ENCODE results near the gene MYH6.
"Not testable (repeated sequence)": the region's sequence is repeated elsewhere in the genome, so short reads cannot be mapped to it uniquely, and the experiment has no call there.

The MYH6 gene

DNA sequence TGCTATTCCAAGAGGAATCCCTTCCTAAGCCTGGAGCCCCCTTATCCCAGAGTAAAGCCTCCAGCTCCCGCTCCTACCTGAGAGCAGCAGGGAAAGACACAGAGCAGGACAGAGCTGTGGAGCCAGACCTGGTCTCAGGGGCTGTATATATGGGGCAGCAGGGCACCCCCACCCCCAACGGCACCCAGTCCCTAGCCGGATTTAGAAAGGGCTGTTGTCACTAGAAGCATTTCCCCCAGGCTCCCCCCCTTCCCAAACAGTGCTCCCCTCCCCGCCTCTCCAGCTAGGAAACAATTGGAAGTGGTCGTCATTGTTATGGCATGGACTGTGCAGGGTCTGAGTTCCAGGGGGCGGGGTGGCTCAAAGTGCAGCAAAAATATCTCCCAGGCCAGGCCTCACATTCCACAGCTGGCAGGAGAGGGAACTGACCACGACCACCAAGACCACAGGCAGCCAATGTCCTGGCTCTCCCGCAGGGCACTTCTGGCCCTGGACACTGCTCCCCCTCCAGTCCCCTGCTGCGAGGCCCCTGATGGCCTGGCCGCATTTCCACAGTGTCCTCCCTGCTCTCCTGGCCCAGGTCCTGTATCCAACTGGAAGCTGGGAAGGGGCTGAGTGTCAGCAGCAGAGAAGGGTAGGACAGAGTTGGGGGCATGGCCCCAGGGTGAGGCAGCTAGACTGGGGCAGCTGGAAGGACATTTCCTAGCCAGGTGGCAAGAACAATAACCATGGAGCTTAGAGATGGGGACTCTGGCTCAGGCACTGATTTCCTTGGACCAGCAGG is 27.7 kb upstream of the MYH6 start, which contains the start of gene MYH7:
Gene MYH7 (minus strand): TSS at position 118 of the 784 bp plus-strand sequence. CDS start 1,928 bp downstream, outside the sequence.
- DNase-seq: no peak

- no peak for DNase-seq
Observed at GRCh38 chr14:23434488-23435222, 26.6 kb upstream of the MYH6 start.

GRCh38 chr14:23433457-23433856 is 25.4 kb upstream of the MYH6 start:
- DNase-seq: no peak

- DNase-seq: no peak
Observed at GRCh38 chr14:23432946-23433345, 24.9 kb upstream of the MYH6 start.

DNA sequence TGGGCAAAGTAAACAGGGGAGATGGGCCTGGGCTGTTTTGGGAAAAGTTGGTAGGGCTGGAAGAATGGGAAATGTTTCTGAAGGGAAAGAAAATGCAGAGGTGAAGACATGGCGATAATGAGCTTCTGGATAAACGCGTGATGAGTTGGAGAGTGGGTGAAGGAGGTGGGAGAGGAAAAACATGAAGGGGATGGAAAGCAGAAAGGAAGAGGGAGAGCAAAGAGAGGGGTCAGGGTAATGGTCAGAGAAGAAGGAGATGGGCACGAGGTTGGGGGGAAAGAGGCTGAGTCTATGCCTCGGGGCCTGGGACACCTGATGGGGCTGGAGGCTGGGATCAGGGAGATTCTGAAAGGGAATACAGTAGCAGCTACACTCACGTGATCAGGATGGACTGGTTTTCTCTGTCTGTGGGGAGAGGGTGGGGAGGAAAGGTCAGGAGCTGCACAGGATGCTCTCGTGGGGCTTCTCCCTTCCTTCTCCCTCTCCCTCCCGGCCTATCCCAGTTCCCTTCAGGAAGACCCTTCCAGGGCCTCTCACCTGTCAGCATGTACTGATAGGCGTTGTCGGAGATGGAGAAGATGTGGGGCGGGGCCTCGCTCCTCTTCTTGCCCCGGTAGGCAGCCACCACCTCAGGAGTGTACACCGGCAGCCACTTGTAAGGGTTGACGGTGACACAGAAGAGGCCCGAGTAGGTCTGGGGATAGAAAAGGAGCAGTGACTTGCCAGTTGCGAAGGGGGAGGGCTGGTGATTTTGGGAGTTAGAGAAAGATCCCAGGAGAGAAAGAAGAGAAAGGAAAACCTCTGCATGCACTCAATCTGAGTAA is 24.2 kb upstream of the MYH6 start:
- DNase-seq: no peak

- DNase-seq: no peak
Observed at GRCh38 chr14:23431486-23431885, 23.4 kb upstream of the MYH6 start.

- no peak for DNase-seq
Observed at GRCh38 chr14:23430723-23431085, 22.6 kb upstream of the MYH6 start.

- no peak for DNase-seq
Observed at GRCh38 chr14:23430016-23430722, 22.1 kb upstream of the MYH6 start.

- DNase-seq: no peak
Observed at GRCh38 chr14:23428686-23429495, 20.8 kb upstream of the MYH6 start.

- not testable (repeated sequence) for DNase-seq
Observed at GRCh38 chr14:23425798-23426197, 17.7 kb upstream of the MYH6 start.

DNA sequence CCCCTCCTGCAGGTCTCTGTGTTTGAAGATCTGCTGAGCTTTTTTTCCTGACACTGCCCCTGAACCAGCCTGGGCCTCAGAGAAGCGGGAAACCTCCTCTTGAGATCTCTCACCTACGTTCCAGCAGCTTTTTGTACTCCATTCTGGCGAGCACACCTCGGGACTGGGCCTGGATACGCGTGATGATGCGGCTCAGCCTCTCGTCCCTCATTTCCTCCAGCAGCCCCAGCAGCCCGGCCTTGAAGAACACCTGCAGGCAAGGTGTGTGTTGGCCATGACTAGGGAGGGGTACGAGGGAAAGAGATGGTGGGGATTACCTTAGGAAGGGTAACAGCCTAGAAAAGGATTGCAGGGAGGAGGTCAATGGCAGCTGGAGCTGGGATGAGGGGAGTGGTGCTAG is 17.1 kb upstream of the MYH6 start:
- DNase-seq: no peak

DNA sequence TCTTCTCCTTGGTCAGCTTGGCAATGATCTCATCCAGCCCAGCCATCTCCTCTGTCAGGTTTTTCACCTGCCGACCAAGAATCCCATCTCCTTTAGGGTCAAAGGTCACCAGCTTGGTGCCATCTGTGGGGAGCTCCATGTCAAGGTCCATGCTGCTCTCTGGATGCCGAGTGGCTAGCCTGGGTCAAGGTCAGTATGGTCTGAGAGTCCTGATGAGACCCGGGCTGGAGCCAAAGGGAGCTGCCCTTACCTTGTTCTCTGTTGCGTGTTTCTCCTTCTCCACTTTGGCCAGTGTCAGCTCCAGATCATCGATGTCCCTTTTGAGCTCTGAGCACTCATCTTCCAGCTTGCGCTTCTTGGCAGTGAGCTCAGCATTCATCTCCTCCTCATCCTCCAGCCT is 15.6 kb upstream of the MYH6 start:
- DNase-seq: no peak

- no peak for DNase-seq
Observed at GRCh38 chr14:23421594-23421993, 13.5 kb upstream of the MYH6 start.

- not testable (repeated sequence) for DNase-seq
Observed at GRCh38 chr14:23419646-23420045, 11.6 kb upstream of the MYH6 start.

DNA sequence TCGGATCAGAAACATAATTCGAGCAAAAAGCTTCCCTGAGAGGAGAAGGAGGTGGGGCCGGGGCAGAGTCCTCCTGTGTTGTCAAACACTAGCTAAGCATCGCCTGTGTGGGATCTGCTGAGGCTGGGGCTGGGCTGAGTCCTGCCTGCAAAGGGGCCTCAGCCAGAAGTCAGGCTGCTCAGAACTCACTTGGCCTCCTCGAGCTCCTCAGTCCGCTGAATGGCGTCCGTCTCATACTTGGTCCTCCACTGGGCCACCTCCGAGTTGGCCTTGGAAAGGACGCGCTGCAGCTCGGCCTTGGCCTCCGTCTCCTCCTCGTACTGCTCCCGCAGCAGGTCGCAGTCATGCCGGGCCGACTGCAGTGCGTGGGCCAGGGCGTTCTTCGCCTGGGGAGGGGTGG is 9.9 kb upstream of the MYH6 start:
- DNase-seq: no peak

GRCh38 chr14:23417269-23417668 is 9.2 kb upstream of the MYH6 start:
- not testable (repeated sequence) for DNase-seq

GRCh38 chr14:23416801-23417200 is 8.7 kb upstream of the MYH6 start:
- no peak for DNase-seq

DNA sequence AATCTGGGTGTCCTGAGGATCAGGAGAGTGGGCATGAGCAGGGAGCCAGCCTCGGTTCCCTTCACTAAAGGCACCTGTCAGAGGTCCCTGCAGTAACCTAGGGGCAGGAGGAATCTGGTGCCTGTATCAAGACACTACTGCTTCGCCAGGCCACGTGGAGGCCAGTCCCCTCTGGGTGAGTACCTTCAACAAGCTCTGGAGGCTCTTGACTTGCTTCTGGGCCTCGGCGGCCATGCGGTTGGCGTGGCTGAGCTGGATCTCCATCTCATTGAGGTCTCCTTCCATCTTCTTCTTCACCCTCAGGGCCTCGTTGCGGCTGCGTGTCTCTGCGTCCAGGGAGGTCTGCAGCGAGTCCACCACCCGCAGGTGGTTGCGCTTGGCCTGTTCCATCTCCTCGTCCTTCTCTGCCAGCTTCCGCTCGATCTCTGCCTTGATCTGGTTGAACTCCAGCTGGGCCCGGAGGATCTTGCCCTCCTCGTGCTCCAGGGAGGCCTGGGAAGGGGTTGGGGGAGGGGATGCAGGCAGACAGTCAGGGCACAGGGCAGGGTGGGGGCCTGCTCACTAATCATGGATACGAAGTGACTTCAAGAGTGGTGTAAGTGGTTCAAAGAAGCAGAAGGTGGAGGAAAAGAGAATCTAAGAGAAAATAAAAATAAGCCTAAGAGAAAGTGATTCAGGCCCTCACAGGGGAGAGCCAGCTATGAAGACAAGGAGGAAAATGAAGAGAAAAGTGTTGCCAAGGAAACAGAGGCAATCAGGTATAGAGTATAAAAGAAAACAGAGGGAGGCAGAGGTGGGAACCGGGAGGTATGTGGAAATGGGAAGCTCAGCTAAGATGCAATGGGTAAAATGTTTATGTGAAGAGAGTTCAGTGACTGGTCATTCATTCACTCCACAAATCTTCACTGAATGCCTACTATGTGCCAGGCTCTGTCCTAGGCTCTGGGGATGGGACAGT is 8.0 kb upstream of the MYH6 start:
- no peak for DNase-seq

DNA sequence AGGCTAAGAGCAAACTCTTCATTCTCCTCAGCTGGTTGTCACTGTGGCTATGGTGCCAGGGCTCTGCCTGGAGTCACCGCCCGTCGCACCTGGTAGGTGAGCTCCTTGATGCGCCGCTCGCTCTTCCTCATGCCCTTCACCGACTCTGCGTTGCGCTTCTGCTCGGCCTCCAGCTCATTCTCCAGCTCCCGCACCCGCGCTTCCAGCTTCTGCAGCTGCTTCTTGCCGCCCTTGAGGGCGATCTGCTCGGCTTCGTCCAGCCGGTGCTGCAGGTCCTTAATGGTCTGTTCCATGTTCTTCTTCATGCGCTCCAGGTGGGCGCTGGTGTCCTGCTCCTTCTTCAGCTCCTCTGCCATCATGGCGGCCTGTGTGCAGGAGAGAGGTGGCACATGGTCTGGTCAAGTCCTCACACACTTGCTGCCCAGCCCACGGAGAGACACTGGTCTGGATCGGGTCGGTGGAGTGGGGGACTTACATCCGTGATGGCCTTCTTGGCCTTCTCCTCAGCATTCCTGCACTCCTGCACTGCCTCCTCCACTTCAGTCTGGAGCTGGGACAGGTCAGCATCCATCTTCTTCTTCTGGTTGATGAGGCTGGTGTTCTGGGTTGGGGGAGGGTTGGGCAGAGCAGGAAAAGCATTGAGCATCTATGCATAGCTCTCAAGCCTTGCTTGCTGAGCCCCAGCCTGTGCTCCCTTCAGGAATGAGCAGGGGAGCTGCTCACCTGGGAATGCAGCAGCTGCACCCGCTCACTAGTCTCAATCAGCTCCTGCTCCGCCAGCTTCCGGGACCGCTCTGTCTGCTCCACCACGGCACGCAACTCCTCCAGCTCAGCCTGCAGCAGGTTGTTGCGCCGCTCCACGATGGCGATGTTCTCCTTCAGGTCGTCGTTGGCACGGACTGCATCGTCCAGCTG is 7.1 kb upstream of the MYH6 start:
- DNase-seq: no peak

DNA sequence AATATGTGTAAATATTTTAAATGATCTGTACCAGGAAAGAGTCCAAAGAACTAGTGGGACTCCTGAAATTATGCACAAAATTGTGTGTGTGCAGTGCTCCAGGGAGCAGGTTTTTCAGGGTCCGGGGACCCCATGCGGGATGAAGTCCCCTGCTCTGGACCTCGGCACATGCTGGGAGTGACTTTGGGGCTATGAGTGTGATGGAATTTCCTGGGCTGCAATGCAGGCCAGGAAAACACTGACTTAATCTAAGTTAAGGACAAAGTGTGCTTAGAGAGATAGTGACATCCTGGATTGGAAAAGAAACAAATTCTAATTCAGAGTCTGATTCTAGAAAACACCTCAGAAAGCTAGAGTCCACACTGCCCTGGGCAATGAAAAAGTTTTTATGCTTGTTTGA is 6.2 kb upstream of the MYH6 start:
- no peak for DNase-seq

All from stimulated activated CD4-positive, alpha-beta T cell treated with anti-CD3 and anti-CD28 coated beads, Interleukin-1b, Interleukin-23, amount 100 ng/mL, for 48 hours (primary cell).